Testis (tissue), 3 donors: ENCODE data around the gene ANXA9. TPM values are rescaled to one million over a fixed set of nuclear protein-coding genes. Genes with fewer than 3 reads are reported as not detected.
A peak's percentile ranks its signal among the peaks of the same experiment; 100 is the strongest.

Source experiments
- DNase-seq: peaks from one replicate; pipeline ENCODE4 v3.0.0-alpha.2; 2019
- H3K27ac ChIP-seq, 2 donors: fragments of 200-600 bp; sonication (generic); one replicate each; pipeline ENCODE4 v1.5.1; 2019
- H3K27me3 ChIP-seq: fragments of 200-600 bp; sonication (generic); one replicate; pipeline ENCODE4 v1.5.1; 2019
- H3K36me3 ChIP-seq: fragments of 200-600 bp; sonication (generic); one replicate; pipeline ENCODE4 v1.5.1; 2017; ENCODE audit warnings: low read depth; ENCODE audit errors: missing control alignments
- H3K4me1 ChIP-seq: fragments of 200-600 bp; sonication (generic); one replicate; pipeline ENCODE4 v1.5.1; 2019
- H3K4me3 ChIP-seq, 2 donors: fragments of 200-600 bp; sonication (generic); one replicate each; pipeline ENCODE4 v1.5.1; 2017 to 2019
- H3K9me3 ChIP-seq: fragments of 200-600 bp; sonication (generic); one replicate; pipeline ENCODE4 v1.5.1; 2017
- POLR2A ChIP-seq: fragments of 450-650 bp; IDR thresholded peaks from one replicate; pipeline ENCODE4 v1.6.1; 2017; ENCODE audit warnings: antibody characterized with exemption, mild to moderate bottlenecking, moderate library complexity
- WGBS, 2 donors: methylation state at CpG; one replicate each; pipeline ENCODE4 v1.1.5; 2018; 5-methylcytosine and 5-hydroxymethylcytosine counted together
- intact Hi-C: fragments of 100-400 bp; cut with DNase I; formaldehyde crosslinking; loops from one replicate; pipeline ENCODE4 v1.15.1; 2023; ENCODE audit warnings: low total_unique reads
- polyA plus RNA-seq: library from polyadenylated mRNA; stranded (reverse); fragments of 350-450 nt; fragmentation: Illumina TruSeq; extraction: RNeasy Lipid Tissue Mini Kit (QIAGEN cat#74804); gene quantifications from one replicate; pipeline ENCODE4 v1.2.3, GENCODE V29; 2014; ENCODE audit warnings: low read depth, low replicate concordance; ENCODE audit not compliant: insufficient read depth
- total RNA-seq, 2 donors: library from RNA; depleted of rRNA; stranded (reverse); fragments of >200 nt; gene quantifications; one replicate each; pipeline ENCODE4 v1.2.3, GENCODE V29; 2016
- TF ChIP-seq, protein P1 (sequence below), 3 experiments: fragments of 450-650 bp in 2 of 3; fragments of 200-600 bp in 1 of 3; sonication (generic) in 1 of 3; IDR thresholded peaks; one replicate each; pipeline ENCODE4 v1.5.1; 2016 to 2019; ENCODE audit warnings: antibody characterized with exemption in 3 of 3, mild to moderate bottlenecking in 2 of 3, moderate library complexity in 1 of 3

The ANXA9 gene
- total and polyA plus RNA-seq, 3 donors from 2014 or later = 5.1 to 6.9 (median 5.7) TPM

- no peak for TF ChIP-seq POLR2A
- TF ChIP-seq, protein P1, sequence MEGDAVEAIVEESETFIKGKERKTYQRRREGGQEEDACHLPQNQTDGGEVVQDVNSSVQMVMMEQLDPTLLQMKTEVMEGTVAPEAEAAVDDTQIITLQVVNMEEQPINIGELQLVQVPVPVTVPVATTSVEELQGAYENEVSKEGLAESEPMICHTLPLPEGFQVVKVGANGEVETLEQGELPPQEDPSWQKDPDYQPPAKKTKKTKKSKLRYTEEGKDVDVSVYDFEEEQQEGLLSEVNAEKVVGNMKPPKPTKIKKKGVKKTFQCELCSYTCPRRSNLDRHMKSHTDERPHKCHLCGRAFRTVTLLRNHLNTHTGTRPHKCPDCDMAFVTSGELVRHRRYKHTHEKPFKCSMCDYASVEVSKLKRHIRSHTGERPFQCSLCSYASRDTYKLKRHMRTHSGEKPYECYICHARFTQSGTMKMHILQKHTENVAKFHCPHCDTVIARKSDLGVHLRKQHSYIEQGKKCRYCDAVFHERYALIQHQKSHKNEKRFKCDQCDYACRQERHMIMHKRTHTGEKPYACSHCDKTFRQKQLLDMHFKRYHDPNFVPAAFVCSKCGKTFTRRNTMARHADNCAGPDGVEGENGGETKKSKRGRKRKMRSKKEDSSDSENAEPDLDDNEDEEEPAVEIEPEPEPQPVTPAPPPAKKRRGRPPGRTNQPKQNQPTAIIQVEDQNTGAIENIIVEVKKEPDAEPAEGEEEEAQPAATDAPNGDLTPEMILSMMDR (IDR thresholded peaks at IDR 0.05) = no peak
- H3K36me3 ChIP-seq = no peaks in the 10 kb centered on the region
- DNase-seq = no peak
- H3K9me3 ChIP-seq = no peaks in the 10 kb centered on the region
- H3K27ac ChIP-seq = no peak overlapping the region
- H3K27me3 ChIP-seq = no peaks in the 10 kb centered on the region
- H3K4me1 ChIP-seq = peaks cover 33% of the 10 kb centered on the region
- WGBS, 2 donors = 84 to 94% methylated on average over 3 of the region's 3 CpGs
- intact Hi-C loops = no loop called here
- H3K4me3 ChIP-seq = no peak overlapping the region
These were observed 28.2 kb downstream of the ANXA9 start for GRCh38 chr1:151010346-151010726.

- Histone ChIP-seq H3K4me3 (no peak overlapping the region), H3K27ac (peak overlapping the region in 1 of 2 donors; percentile 64), H3K4me1 (peaks cover 33% of the 10 kb centered on the region), H3K36me3 (no peaks in the 10 kb centered on the region), H3K27me3 (no peaks in the 10 kb centered on the region), H3K9me3 (no peaks in the 10 kb centered on the region)
- intact Hi-C loops = no loop called here
- DNase-seq = no peak
- WGBS, 2 donors = 62 to 66% methylated on average over 4 of the region's 4 CpGs
- TF ChIP-seq, protein P1 (IDR thresholded peaks at IDR 0.05) = no peak
- TF ChIP-seq POLR2A = no peak
These were observed 29.2 kb downstream of the ANXA9 start for GRCh38 chr1:151011154-151011850.

- no peak for TF ChIP-seq POLR2A
- TF ChIP-seq, protein P1 (IDR thresholded peaks at IDR 0.05) = no peak
- peaks cover 22% of the 10 kb centered on the region for H3K4me1 ChIP-seq
- H3K9me3 ChIP-seq = no peaks in the 10 kb centered on the region
- intact Hi-C loops = no loop called here
- no peak overlapping the region for H3K4me3 ChIP-seq
- WGBS, 2 donors = 84 to 86% methylated on average over 14 of the region's 14 CpGs
- H3K27me3 ChIP-seq = no peaks in the 10 kb centered on the region
- no peaks in the 10 kb centered on the region for H3K36me3 ChIP-seq
- no peak for DNase-seq
- peak overlapping the region in 1 of 2 donors; percentile 64 for H3K27ac ChIP-seq
These were observed 30.8 kb downstream of the ANXA9 start for GRCh38 chr1:151012684-151013471.

DNA sequence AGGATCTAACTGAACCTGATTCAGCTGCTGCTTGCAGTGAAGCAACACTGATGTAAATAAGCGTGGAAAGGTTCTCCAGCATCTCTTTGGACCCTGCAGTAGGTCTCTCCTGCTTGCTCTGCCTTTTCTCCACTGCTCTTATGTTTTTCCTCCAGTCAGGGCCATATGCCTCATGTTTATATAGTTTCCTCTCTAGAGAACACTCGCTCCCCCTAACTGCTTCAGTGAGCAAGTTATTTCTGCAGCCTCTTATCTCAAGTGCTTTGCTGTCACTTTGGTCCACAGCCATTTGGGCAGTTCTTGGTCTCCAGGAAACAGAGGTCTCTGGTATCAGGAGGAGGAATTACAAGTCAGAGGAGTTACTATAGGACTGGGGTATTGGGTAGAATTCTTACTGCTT, 31.4 kb downstream of the ANXA9 start:
- peak; percentile 73 for DNase-seq
- H3K4me1 ChIP-seq = peaks cover 21% of the 10 kb centered on the region
- no peak for TF ChIP-seq POLR2A
- TF ChIP-seq, protein P1 (IDR thresholded peaks at IDR 0.05) = no peak
- peak overlapping the region in 1 of 2 donors; percentile 64 for H3K27ac ChIP-seq
- no peaks in the 10 kb centered on the region for H3K36me3 ChIP-seq
- H3K4me3 ChIP-seq = no peak overlapping the region
- H3K27me3 ChIP-seq = no peaks in the 10 kb centered on the region
- H3K9me3 ChIP-seq = no peaks in the 10 kb centered on the region
- intact Hi-C loops = no loop called here
- 43 to 47% methylated on average over 2 of the region's 2 CpGs for WGBS, 2 donors
